GM19438 (cell line): ENCODE measurements around the gene PWWP2A.

Source experiments
- ATAC-seq: cut with Tn5 transposase; IDR thresholded peaks from one replicate; pipeline ENCODE4 v1.9.1; 2021; ENCODE audit warnings: low read depth; ENCODE audit not compliant: unreplicated experiment

PWWP2A gene

DNA sequence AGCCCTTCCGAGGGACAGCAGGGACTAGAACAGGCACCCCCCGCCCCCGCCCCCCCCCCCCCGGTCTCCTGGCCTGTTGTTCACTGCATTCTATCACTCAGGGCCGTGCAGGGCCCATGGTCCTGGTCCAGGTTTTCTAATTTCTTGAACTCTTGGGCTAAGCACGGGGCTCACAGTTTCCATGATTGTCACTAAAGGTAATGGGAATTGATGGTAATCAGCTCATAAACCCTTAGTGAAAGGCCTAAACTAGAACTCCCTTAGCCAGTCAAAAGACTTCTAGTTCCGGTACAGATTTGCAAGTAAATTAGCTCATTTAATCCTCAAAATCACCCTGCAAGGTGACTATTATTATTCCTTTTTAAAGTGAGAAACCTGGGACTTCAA, 14.7 kb upstream of the PWWP2A start:
- ATAC-seq, result no peak

- no peak for ATAC-seq
These were observed 14.0 kb upstream of the PWWP2A start for GRCh38 chr5:160133071-160133917.

GRCh38 chr5:160129841-160130240, 10.6 kb upstream of the PWWP2A start:
- ATAC-seq, result no peak

- no peak for ATAC-seq
These were observed 9.4 kb upstream of the PWWP2A start for GRCh38 chr5:160128632-160129031.

- no peak for ATAC-seq
These were observed 636 bp upstream of the PWWP2A start for GRCh38 chr5:160119905-160120266.

- ATAC-seq, result peak; percentile 25
These were observed 705 bp downstream of the PWWP2A start for GRCh38 chr5:160118349-160119141.

DNA sequence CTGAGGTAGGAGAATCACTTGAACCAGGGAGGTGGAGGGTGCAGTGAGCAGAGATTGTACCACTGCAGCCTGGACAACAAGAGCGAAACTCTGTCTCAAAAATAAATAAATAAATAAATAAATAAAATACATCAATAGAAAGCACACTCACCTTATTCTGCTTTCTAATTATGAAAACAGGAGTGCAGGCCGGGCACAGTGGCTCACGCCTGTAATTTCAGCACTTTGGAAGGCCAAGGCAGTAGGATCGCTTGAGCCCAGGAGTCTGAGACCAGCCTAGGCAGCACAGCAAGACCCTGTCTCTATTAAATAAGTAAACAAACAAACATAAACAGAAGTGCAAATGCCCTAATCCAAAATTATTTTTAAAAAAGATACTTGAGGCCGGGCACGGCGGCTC, 2.3 kb downstream of the PWWP2A start:
- no peak for ATAC-seq

GRCh38 chr5:160108124-160108523, 11.1 kb downstream of the PWWP2A start:
- no peak for ATAC-seq

DNA sequence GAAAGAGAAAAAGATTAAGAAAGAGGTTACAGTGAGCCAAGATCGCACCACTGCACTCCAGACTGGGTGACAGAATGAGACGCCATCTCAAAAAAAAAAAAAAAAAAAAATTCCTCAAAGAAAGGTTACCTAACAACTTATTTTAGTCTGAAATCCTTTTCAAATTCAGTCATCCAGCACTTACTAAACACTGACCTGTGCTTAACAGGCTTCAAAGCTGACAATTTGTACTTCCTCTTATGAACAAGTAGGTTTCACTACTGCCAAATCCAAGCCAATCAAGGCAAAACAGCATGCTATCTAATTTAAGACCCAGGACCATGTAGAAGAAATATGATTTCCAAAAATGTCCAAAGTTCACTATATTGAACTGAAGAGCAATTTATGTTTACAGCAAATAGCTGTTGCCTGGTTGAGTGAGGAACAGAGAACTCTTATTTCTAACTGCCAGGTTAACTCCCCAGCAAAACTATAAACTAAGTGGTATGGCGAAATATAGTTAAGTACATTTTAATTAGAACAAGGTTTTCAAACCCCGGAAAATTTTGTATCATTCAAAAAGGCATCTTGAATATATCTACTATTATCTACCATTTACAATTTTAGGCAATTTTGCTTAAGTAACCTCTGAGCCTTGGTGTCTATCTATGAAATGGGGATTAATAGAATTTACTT, 13.4 kb downstream of the PWWP2A start:
- peak; percentile 79 for ATAC-seq

DNA sequence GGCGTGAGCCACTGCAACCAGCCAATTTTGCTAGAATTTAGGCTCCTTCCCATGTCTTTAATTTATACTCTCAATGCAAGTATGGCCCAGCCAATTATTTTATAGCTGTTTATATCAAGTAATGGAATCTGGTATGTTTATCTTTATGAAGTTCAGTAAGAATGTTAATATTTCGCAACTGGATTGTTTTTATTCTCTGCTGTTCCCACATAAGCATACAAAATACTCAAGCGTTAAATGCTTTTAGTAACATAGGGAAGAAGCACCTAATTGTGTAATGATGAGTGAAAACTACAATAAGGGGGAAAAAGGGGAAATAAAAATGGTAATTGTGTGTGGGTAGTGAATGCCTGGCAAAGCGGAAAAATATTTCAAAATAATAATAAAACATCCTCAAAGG, 21.3 kb downstream of the PWWP2A start:
- no peak for ATAC-seq

DNA sequence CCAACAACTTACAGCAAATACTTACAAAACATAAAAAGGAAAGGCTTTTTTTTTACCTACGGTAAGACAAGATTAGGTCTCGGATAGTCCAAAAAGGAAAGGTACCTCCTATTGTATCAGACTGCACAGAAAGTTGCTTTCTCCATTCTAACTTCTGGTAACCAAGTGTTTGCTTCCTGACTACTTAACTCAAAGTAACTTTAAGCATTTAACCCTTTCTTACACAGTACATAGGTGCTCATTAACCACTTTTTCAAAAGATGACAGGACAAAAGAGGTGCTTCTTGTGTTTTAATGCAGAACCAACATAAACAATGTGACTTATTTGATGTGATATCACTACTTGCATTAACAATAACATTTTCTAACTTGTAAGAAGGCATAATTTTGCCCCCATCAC, 23.1 kb downstream of the PWWP2A start:
- ATAC-seq, result no peak

DNA sequence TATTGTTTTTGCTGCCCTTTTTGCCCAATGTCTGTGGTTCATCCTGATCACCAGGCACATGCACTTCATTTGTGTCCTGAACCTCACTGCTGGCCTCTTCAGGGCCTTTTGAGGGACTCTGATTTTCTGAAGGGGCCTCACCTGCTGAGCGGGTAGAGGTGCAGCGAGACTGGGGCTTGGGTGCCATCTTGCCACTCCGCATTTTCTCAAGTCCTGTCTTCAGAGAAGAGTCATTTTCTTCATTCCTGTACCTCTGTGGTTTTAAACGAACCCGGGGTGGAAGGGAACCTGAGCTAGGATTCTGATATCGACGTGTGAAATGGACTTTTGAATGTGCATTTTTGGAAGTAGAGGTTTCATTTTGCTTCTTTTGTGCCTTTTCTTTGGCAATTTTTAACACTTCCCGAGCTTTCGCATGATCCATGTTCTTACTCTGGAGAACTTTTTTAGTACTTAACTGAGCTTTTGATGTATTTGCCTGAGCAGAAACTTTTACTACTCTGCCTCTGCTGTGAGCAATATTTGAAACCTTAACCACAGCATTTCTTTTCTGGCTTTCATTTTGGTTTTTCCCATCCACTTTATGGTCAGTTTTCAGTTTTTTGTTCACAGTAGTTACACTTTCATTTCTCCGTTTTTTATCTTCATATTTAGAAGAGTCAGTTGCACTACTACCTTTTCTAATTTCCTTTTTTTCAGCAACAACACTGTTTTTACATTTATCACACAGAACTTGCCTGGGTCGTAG, 26.1 kb downstream of the PWWP2A start:
- peak; percentile 54 for ATAC-seq

- ATAC-seq, result no peak
These were observed 26.7 kb downstream of the PWWP2A start for GRCh38 chr5:160092514-160092913.

DNA sequence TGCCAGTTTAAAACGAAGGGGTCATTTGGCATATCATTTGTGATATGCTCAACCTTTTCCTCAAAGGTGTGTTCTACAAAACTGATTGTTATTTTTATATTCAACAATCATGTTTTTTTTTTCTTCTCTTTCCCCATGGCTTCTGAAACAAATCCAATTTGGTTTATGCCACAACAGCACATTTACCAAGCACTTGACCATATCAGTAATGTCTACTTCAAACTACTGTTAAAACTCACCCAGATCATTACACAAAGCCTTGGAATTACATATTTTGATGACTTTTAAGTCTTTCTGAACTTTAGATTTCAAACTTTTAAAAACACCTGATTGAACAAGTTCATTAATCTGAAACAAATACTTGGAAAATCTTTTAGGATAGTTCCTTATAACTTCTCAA, 29.2 kb downstream of the PWWP2A start:
- ATAC-seq, result no peak

DNA sequence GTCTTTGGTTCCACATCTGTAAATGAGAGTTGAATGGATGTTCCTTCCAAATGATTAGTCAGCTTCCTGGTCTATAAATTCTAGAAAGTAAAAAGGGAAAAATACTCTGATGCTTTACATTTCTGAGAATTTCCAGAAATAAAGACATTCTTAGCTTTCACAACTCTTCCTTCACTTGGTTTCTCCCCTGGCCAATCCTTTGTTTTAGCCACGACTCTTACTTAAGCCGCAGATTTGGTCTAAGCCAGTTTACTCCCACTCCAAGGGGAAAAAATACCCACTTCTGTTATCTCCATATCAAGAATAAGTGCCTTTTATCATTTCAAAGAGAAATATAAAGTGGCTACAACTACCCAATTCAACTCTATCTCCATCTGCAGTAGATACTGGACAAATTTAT, 29.7 kb downstream of the PWWP2A start:
- ATAC-seq, result no peak

DNA sequence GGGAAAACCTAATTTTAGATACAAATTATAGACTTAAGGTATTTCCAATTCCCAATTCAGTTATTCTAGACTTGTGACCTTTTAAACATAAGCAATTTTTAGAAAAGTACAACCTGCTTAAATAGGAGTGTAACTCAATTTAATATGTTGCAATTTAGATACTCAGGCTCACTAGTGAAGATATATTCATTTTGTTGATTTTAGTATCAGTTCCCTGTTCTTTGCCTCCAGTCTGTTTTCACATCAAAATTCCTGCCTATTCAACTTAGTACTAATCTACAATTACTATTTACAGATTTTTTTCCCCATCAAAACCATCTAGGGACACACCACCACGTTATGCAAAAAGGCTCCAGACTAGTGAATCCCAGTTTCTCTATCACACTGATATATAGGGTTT, 30.4 kb downstream of the PWWP2A start:
- no peak for ATAC-seq

DNA sequence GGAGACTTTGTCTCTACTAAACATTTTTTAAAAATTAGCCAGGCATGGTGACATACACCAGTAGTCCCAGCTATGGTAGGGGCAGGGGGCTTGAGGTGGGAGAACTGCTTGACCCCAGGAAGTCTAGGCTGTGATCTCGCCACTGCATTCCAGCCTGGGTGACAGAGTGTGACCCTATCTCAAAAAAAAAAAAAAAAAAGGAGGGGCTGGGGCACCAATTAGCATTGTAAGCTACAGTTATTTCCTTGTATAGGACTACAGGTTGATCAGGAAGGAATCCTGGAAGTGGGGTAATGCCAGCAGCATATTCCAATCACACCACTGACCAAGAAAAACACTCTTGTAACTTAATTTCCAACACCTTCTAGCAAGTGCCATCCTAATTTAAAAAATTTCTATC, 32.1 kb downstream of the PWWP2A start:
- no peak for ATAC-seq

- ATAC-seq, result no peak
These were observed 35.1 kb downstream of the PWWP2A start for GRCh38 chr5:160084144-160084543.

- no peak for ATAC-seq
These were observed 35.7 kb downstream of the PWWP2A start for GRCh38 chr5:160083501-160083900.

GRCh38 chr5:160082614-160083500, 36.4 kb downstream of the PWWP2A start:
- ATAC-seq, result no peak
